SK-N-MC (cell line): ENCODE results near the gene CEBPZ.

Experiments
- EZH2 ChIP-seq: fragments of 200-600 bp; sonication (generic); IDR thresholded peaks from one replicate; pipeline ENCODE4 v1.6.1; 2017; ENCODE audit warnings: antibody characterized with exemption
- FOXP2 ChIP-seq: optimal IDR thresholded peaks from 2 replicates; pipeline ENCODE3; 2011; ENCODE audit warnings: mild to moderate bottlenecking, moderate library complexity; ENCODE audit not compliant: insufficient read depth; ENCODE audit errors: extremely low read length, control extremely low read depth
- POLR2AphosphoS5 ChIP-seq: IDR thresholded peaks from 2 replicates; pipeline ENCODE4 v1.6.1; 2012; ENCODE audit warnings: mild to moderate bottlenecking, low read depth, low read length, borderline replicate concordance

- TF ChIP-seq POLR2AphosphoS5 (no peak), FOXP2 (no peak), EZH2 (no peak)
These were observed 59.8 kb downstream of the CEBPZ start for GRCh38 chr2:37171624-37171950.
